Measurements from ENCODE around the gene CYP4A22.

DNA sequence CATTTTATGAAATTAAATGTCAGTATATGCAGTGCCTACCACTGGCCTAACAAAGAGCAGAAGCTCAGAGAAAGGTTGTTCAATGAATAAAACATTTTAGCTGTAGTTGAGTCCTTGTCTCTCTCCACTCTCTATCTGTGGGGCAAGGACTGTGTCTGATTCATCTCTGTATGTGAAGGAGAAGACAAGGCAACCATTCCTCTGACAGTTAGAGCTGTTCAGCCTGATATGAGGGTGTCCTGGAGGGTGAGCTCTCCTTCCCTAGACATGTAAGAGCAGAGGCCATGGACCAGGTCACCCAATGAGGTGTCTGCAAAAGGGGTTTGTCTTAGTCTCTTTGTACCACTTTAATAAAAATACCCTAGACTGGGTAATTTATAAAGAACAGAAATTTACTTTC lies 57.1 kb downstream of the CYP4A22 start:
- no peak for TF ChIP-seq POLR2AphosphoS5 (IDR thresholded peaks at IDR 0.05; ENCODE audit: low read depth, low read length)
- no peak for TF ChIP-seq EZH2phosphoT487 (IDR thresholded peaks at IDR 0.05; ENCODE audit: borderline replicate concordance, low read depth)
- TF ChIP-seq, protein P1, sequence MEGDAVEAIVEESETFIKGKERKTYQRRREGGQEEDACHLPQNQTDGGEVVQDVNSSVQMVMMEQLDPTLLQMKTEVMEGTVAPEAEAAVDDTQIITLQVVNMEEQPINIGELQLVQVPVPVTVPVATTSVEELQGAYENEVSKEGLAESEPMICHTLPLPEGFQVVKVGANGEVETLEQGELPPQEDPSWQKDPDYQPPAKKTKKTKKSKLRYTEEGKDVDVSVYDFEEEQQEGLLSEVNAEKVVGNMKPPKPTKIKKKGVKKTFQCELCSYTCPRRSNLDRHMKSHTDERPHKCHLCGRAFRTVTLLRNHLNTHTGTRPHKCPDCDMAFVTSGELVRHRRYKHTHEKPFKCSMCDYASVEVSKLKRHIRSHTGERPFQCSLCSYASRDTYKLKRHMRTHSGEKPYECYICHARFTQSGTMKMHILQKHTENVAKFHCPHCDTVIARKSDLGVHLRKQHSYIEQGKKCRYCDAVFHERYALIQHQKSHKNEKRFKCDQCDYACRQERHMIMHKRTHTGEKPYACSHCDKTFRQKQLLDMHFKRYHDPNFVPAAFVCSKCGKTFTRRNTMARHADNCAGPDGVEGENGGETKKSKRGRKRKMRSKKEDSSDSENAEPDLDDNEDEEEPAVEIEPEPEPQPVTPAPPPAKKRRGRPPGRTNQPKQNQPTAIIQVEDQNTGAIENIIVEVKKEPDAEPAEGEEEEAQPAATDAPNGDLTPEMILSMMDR (IDR thresholded peaks at IDR 0.05): no peak
- TF ChIP-seq RXRA (IDR thresholded peaks at IDR 0.05; ENCODE audit: borderline replicate concordance, low read depth): no peak
- no peak for TF ChIP-seq TEAD4 (IDR thresholded peaks at IDR 0.05; ENCODE audit: borderline replicate concordance, insufficient read depth)

All from SK-N-SH (cell line).